CD4-positive, alpha-beta T cell treated with Interleukin-2 at 100 ng/mL for 4 hours (primary cell): ENCODE measurements around the gene DARS2.

Experiments used
- DNase-seq: peaks from one replicate; pipeline ENCODE4 v3.0.0-alpha.2; 2020; ENCODE audit warnings: low spot score

The DARS2 gene

DNA sequence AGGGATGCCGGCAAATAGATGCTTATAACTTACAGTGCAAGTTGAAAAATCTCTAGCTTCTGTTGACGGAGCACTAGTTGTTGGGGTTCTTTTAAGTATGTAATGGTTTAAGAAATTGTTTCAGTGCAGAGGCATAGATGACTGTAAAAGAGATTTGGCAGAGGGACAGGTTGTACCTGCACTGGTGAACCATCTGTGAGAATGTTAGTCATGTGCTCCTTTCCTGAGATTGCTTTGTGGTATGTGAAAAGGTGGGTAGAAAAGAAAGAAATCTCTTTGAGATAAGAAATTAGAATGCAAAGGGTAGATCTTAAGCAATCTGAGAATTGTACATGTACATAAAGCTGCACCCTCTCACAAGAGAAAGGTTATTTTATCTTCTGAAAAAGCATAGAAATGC, 63.2 kb downstream of the DARS2 start:
- DNase-seq = no peak

DNA sequence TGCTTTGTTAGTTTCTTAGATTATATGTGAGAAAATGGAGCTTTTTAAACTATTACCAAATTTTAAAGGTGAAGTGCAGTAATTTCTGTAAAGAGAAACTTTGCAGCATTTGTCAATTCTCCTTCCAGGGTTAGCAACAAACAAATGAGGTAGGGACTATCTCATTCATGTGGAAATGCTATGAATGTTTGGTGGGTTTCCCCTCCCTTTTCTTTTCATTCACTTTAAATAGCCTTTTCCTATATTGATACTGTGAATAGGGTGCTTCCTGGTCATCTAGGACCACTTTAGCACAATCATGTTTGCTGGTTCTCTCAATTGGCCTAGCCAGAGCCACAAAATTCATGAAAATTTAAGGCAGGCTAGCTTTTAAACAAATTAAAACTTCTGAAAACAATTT, 64.3 kb downstream of the DARS2 start:
- DNase-seq = no peak

DNA sequence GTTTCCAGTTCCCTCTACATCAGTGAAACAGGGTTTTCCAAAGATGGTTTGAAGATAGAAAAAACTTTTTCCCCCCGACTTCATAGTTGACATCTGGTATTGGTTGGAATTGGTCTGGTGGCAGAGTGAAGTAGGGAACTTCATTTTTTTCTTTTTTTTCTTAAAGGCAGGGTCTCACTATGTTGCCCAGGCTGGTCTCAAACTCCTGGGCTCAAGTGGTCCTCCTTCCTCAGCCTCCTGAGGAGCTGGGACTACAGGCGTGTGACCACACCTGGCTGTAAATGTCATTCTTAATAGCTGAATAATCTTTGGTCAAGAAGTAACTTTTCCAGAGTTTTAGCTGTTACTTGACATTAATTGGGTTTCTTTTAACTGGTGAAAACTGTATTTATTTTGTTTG, 65.4 kb downstream of the DARS2 start:
- no peak for DNase-seq

DNA sequence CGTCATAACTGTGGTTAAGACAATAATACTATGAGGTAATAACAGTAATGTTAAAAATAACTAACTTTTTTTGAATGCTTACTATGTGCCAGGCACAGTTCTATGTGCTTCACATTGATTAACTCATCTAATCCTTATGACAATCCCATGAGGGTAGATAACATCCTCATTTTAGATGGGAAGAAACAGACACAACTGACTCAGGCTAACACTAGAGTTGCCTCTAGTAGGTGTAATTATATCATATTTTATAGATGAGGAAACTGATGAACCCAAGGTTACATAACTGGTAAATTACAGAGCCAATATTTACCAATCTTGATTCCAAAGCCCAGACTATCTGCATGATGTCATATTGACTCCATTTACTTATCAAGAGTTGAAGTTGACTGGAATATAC, 69.1 kb downstream of the DARS2 start:
- DNase-seq = no peak

DNA sequence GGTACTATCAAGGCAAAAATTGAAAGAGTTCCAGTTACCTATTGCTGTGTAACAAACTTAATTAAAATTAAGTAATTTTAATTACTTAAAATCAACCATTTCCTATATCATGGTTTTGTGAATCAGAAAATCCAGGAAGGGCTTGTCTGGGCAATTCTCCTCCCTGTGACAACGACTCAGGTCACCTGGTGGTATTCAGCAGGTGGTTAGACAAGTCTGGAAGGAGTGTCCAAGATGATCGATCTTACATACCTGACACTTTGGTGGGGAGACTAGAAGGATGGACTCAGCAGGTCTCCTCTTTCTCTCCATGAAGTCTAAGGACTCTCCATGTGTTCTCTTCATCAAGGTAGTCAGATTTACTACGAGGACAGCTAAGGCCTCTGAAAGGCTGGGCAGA, 69.7 kb downstream of the DARS2 start:
- no peak for DNase-seq

DNA sequence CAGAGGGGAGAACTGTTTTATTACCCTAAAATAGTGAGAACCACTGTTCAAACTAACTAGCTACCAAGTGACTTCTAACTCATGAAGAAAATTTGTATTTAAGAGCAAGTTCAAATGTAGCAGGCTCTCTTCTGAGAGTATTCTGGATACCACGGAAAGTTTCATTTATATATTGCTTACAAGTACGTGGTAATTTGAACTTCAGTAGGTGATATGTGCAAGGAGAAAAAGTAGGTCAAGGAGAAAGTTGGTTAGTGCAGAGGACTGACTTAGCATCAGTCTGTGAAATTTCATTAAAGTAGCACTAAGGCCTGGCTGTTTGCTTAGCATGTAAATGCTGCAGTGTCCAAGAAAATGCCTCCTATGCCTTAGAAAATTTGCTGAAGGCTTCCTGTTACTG, 76.0 kb downstream of the DARS2 start:
- no peak for DNase-seq

DNA sequence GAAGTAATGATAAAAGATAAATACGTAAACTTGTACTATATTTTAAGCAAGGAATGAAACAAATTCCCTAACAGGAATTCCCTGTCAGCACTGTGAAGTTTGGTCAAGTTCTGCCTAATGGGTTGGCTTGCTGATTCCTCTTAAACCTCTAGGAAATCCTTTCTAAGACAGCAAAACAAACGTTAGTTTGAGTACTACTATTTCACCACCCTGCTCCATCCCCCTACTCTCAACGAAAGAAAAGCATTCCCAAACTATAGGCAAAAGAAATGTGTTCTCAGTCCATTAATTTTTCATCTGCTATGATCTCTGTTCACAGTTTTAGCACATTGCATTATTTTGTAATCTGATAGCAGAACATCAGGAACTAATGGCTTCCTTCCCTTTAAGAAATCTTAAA, 76.5 kb downstream of the DARS2 start:
- no peak for DNase-seq

DNA sequence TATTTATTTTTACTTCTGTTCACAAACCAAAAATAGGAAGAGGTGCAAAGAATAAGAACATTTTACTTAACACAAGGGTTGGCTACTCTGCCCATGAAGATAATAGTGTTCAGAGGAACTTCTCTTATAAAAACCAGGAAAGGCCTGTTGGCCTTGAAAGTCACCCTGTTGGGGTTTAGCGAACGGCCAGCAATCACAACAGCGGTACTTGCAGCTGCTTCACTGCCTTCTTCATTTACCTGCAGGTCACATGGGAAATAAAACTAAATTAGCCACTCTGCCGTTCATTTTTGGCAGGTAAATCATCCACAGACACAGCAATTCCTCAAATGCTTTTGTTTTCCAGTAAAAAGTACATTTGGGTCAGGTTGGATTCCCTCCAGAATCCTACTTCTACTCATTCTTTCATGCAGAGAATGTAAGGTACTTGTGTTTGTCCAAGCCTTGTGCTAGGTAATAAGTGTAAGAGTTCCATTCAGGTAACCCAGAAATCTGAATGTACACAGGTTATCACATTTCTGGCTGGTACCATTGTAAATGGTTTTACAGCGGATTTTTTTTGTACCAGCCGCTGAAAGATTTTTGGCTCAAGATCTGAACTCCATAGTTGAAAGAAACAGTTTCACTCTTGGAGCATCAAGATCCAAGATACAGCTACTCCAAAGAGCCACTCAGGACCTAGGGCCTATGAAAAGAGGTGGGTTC, 79.5 kb downstream of the DARS2 start:
- DNase-seq = no peak
